Panc1 (cell line): ENCODE data around the gene FOXD4L3. TPM values are rescaled to one million over a fixed set of nuclear protein-coding genes. Genes with fewer than 3 reads are reported as not detected.
"Not testable (repeated sequence)": the region's sequence is repeated elsewhere in the genome, so short reads cannot be mapped to it uniquely, and the experiment has no call there.

Experiments
- ATAC-seq: fragments of 200-7000 bp; cut with Tn5 transposase; 2 replicates; pipeline ENCODE4 v1.9.1; 2020; ENCODE audit warnings: mild to moderate bottlenecking, moderate library complexity
- BruUV-seq: library from RNA; stranded (reverse); fragments of 400-500 nt; replicated peaks from 2 replicates; lab custom pipeline; 2021; lab: Mats Ljungman, UMichigan
- CTCF ChIA-PET: fragments of 300-600 bp; sonication (Branson Sonifier 250); formaldehyde crosslinking; loops from one replicate; lab custom pipeline; 2022; ENCODE audit warnings: antibody characterized with exemption; lab: Charles Lee
- POLR2A ChIA-PET: fragments of 300-600 bp; sonication (Branson Sonifier 250); formaldehyde crosslinking; loops from one replicate; lab custom pipeline; 2022; ENCODE audit warnings: antibody characterized with exemption; lab: Charles Lee
- DNase-seq: peaks from one replicate; pipeline ENCODE4 v3.0.0-alpha.2; 2010; ENCODE audit warnings: low read depth, low spot score
- H3K27ac ChIP-seq: 2 replicates; pipeline ENCODE4 v1.5.1; 2011; ENCODE audit warnings: mild to moderate bottlenecking, low read length, inconsistent platforms
- H3K27me3 ChIP-seq: fragments of 200-500 bp; sonication (Bioruptor generic); 2 replicates; pipeline ENCODE4 v1.6.0; 2014; ENCODE audit warnings: low read length, inconsistent platforms; ENCODE audit not compliant: control insufficient read depth, insufficient read depth
- H3K36me3 ChIP-seq: fragments of 200-500 bp; sonication (Bioruptor generic); 2 replicates; pipeline ENCODE4 v1.5.1; 2014; ENCODE audit warnings: inconsistent platforms, mild to moderate bottlenecking, low read length, moderate library complexity; ENCODE audit not compliant: control insufficient read depth, insufficient read depth
- H3K4me1 ChIP-seq: 2 replicates; pipeline ENCODE4 v1.5.1; 2011; ENCODE audit warnings: inconsistent platforms, mild to moderate bottlenecking, low read length, moderate library complexity; ENCODE audit not compliant: control insufficient read depth, insufficient read depth
- H3K4me3 ChIP-seq, 2 experiments: 2 replicates each; pipeline ENCODE4 v1.5.1; 2011 to 2012; ENCODE audit warnings: low read depth in 2 of 2, low read length in 2 of 2, mild to moderate bottlenecking in 2 of 2, inconsistent platforms in 1 of 2, moderate library complexity in 1 of 2
- H3K9me3 ChIP-seq: fragments of 200-500 bp; sonication (Bioruptor generic); 2 replicates; pipeline ENCODE4 v1.5.1; 2014; ENCODE audit warnings: low read depth, mild to moderate bottlenecking, inconsistent platforms, low read length, moderate library complexity; ENCODE audit not compliant: control insufficient read depth, insufficient read depth
- in situ Hi-C: cut with HindIII; loops from 2 replicates; pipeline ENCODE4 v1.10.0; 2016; ENCODE audit warnings: low sequenced_read_pairs, low pct_unique_long_range_greater_than_20kb
- intact Hi-C: fragments of 100-400 bp; cut with micrococcal nuclease; formaldehyde crosslinking; loops from one replicate; pipeline ENCODE4 v1.10.0; 2022; ENCODE audit not compliant: unreplicated experiment
- total RNA-seq: library from RNA; stranded (reverse); gene quantifications from one replicate; pipeline ENCODE4 v1.2.1, GENCODE V29; 2021; ENCODE audit not compliant: unreplicated experiment

FOXD4L3 gene
- total RNA-seq, 1 experiment from 2014 or later: not detected

GRCh38 chr9:68330531-68331173 lies 28.0 kb downstream of the FOXD4L3 start:
- intact Hi-C loops, H3K4me3 ChIP-seq, POLR2A ChIA-PET, H3K4me1 ChIP-seq, CTCF ChIA-PET, H3K36me3 ChIP-seq, H3K9me3 ChIP-seq, H3K27ac ChIP-seq, ATAC-seq, H3K27me3 ChIP-seq, BruUV-seq, DNase-seq, in situ Hi-C loops: not testable (repeated sequence)

- H3K36me3 ChIP-seq, H3K27ac ChIP-seq, H3K27me3 ChIP-seq, ATAC-seq, H3K9me3 ChIP-seq, intact Hi-C loops, BruUV-seq, in situ Hi-C loops, H3K4me1 ChIP-seq, POLR2A ChIA-PET, CTCF ChIA-PET, H3K4me3 ChIP-seq, DNase-seq: not testable (repeated sequence)
Observed at GRCh38 chr9:68332122-68332521, 29.5 kb downstream of the FOXD4L3 start.

GRCh38 chr9:68335935-68336334 lies 33.3 kb downstream of the FOXD4L3 start:
- H3K27ac ChIP-seq, H3K9me3 ChIP-seq, in situ Hi-C loops, BruUV-seq, H3K4me3 ChIP-seq, CTCF ChIA-PET, H3K27me3 ChIP-seq, intact Hi-C loops, H3K4me1 ChIP-seq, ATAC-seq, POLR2A ChIA-PET, H3K36me3 ChIP-seq, DNase-seq: not testable (repeated sequence)

- CTCF ChIA-PET, H3K27me3 ChIP-seq, H3K4me1 ChIP-seq, H3K9me3 ChIP-seq, H3K36me3 ChIP-seq, DNase-seq, H3K27ac ChIP-seq, in situ Hi-C loops, H3K4me3 ChIP-seq, BruUV-seq, intact Hi-C loops, POLR2A ChIA-PET, ATAC-seq: not testable (repeated sequence)
Observed at GRCh38 chr9:68336639-68337339, 34.1 kb downstream of the FOXD4L3 start.

- ATAC-seq, CTCF ChIA-PET, H3K4me3 ChIP-seq, in situ Hi-C loops, H3K27ac ChIP-seq, POLR2A ChIA-PET, H3K27me3 ChIP-seq, BruUV-seq, DNase-seq, H3K36me3 ChIP-seq, H3K9me3 ChIP-seq, H3K4me1 ChIP-seq, intact Hi-C loops: not testable (repeated sequence)
Observed at GRCh38 chr9:68338000-68338399, 35.3 kb downstream of the FOXD4L3 start.
